ENCODE data around the gene BNIP5.
A peak's percentile ranks its signal among the peaks of the same experiment; 100 is the strongest.

The BNIP5 gene

GRCh38 chr6:36314221-36315014, 22.3 kb downstream of the BNIP5 start:
- ATAC-seq (ENCODE audit: low read depth): peak; percentile 91
- DNase-seq (ENCODE audit: low spot score): no peak
- no peak overlapping the region for H3K4me3 ChIP-seq (ENCODE audit: severe bottlenecking)
- TF ChIP-seq CTCF (IDR thresholded peaks at IDR 0.05; ENCODE audit: poor library complexity, severe bottlenecking): no peak
- H3K9me3 ChIP-seq (ENCODE audit: severe bottlenecking): no peaks in the 10 kb centered on the region
- H3K27ac ChIP-seq (ENCODE audit: poor library complexity, severe bottlenecking): no peak overlapping the region
- no peaks in the 10 kb centered on the region for H3K4me1 ChIP-seq (ENCODE audit: insufficient read depth, poor library complexity, severe bottlenecking)
- H3K36me3 ChIP-seq (ENCODE audit: low read depth): no peaks in the 10 kb centered on the region
- H3K27me3 ChIP-seq (ENCODE audit: insufficient read depth, poor library complexity, severe bottlenecking): no peaks in the 10 kb centered on the region

- DNase-seq (ENCODE audit: low spot score) (no peak), ATAC-seq (ENCODE audit: low read depth) (no peak)
- no peaks in the 10 kb centered on the region for H3K36me3 ChIP-seq (ENCODE audit: low read depth)
- H3K27ac ChIP-seq (ENCODE audit: poor library complexity, severe bottlenecking): no peak overlapping the region
- no peak overlapping the region for H3K4me3 ChIP-seq (ENCODE audit: severe bottlenecking)
- no peaks in the 10 kb centered on the region for H3K27me3 ChIP-seq (ENCODE audit: insufficient read depth, poor library complexity, severe bottlenecking)
- H3K9me3 ChIP-seq (ENCODE audit: severe bottlenecking): no peaks in the 10 kb centered on the region
- no peak for TF ChIP-seq CTCF (IDR thresholded peaks at IDR 0.05; ENCODE audit: poor library complexity, severe bottlenecking)
- H3K4me1 ChIP-seq (ENCODE audit: insufficient read depth, poor library complexity, severe bottlenecking): no peaks in the 10 kb centered on the region
Observed at GRCh38 chr6:36313649-36313936, 23.1 kb downstream of the BNIP5 start.

GRCh38 chr6:36312854-36313648, 23.6 kb downstream of the BNIP5 start:
- Histone ChIP-seq H3K36me3 (ENCODE audit: low read depth) (no peaks in the 10 kb centered on the region), H3K4me3 (ENCODE audit: severe bottlenecking) (no peak overlapping the region), H3K27ac (ENCODE audit: poor library complexity, severe bottlenecking) (no peak overlapping the region), H3K27me3 (ENCODE audit: insufficient read depth, poor library complexity, severe bottlenecking) (no peaks in the 10 kb centered on the region), H3K4me1 (ENCODE audit: insufficient read depth, poor library complexity, severe bottlenecking) (no peaks in the 10 kb centered on the region), H3K9me3 (ENCODE audit: severe bottlenecking) (no peaks in the 10 kb centered on the region)
- no peak for DNase-seq (ENCODE audit: low spot score)
- no peak for TF ChIP-seq CTCF (IDR thresholded peaks at IDR 0.05; ENCODE audit: poor library complexity, severe bottlenecking)
- no peak for ATAC-seq (ENCODE audit: low read depth)

GRCh38 chr6:36309900-36310299, 26.8 kb downstream of the BNIP5 start:
- Histone ChIP-seq H3K4me1 (ENCODE audit: insufficient read depth, poor library complexity, severe bottlenecking) (no peaks in the 10 kb centered on the region), H3K9me3 (ENCODE audit: severe bottlenecking) (no peaks in the 10 kb centered on the region), H3K27ac (ENCODE audit: poor library complexity, severe bottlenecking) (no peak overlapping the region), H3K4me3 (ENCODE audit: severe bottlenecking) (no peak overlapping the region), H3K36me3 (ENCODE audit: low read depth) (no peaks in the 10 kb centered on the region), H3K27me3 (ENCODE audit: insufficient read depth, poor library complexity, severe bottlenecking) (no peaks in the 10 kb centered on the region)
- ATAC-seq (ENCODE audit: low read depth) (no peak), DNase-seq (ENCODE audit: low spot score) (no peak)
- no peak for TF ChIP-seq CTCF (IDR thresholded peaks at IDR 0.05; ENCODE audit: poor library complexity, severe bottlenecking)

GRCh38 chr6:36309203-36309602, 27.5 kb downstream of the BNIP5 start:
- Histone ChIP-seq H3K4me3 (ENCODE audit: severe bottlenecking) (no peak overlapping the region), H3K9me3 (ENCODE audit: severe bottlenecking) (no peaks in the 10 kb centered on the region), H3K27ac (ENCODE audit: poor library complexity, severe bottlenecking) (no peak overlapping the region), H3K36me3 (ENCODE audit: low read depth) (no peaks in the 10 kb centered on the region), H3K4me1 (ENCODE audit: insufficient read depth, poor library complexity, severe bottlenecking) (no peaks in the 10 kb centered on the region), H3K27me3 (ENCODE audit: insufficient read depth, poor library complexity, severe bottlenecking) (no peaks in the 10 kb centered on the region)
- DNase-seq (ENCODE audit: low spot score): no peak
- TF ChIP-seq CTCF (IDR thresholded peaks at IDR 0.05; ENCODE audit: poor library complexity, severe bottlenecking): no peak
- ATAC-seq (ENCODE audit: low read depth): no peak

All from RWPE2 (cell line).